ENCODE data around the gene USP40.

The USP40 gene

DNA sequence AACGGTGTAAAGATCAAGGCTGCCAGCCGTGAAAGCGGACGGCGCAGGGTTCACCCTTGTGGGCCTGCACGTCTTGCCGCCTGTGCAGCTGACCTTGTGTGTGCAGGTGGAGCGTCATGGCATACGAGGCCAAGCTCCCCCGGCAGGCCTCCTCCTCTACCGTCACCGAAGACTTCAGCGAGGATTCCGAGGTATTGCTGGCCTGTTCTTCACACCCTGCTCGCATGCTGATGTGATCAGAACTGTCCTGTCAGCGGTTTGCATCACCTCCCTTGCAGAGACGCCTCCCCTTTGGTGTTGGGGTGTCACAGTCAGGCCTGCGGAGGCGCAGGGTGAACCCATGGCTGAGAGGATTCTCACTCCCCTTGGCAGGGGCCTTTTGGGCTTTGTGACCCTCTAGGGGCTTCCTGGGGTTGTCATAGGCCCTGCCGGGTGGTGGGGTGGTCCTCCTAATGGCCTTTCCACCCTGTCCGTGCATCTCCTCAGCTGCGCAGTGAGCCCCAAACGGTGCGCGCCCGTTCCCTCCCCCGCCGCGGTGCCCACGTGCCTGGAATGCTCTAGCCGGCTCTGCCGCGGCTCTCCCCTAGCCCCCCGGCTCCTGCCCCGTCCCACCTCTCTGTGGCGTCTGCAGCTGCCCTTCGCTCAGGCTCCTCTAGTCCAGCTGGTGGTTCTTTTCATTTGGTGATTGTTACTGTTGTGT is 119.8 kb downstream of the USP40 start:
- no peaks in the 10 kb centered on the region for H3K79me2 ChIP-seq (ENCODE audit: low read length)
- no peak overlapping the region for H3K9ac ChIP-seq (ENCODE audit: low read length)
- no peak overlapping the region for H3K27ac ChIP-seq (ENCODE audit: low read length)
- no peak overlapping the region for H2AFZ ChIP-seq (ENCODE audit: low read depth, low read length)
- no peaks in the 10 kb centered on the region for H3K27me3 ChIP-seq (ENCODE audit: low read depth, low read length)
- H3K4me3 ChIP-seq (ENCODE audit: low read length): no peak overlapping the region
- no peak for TF ChIP-seq EZH2phosphoT487 (IDR thresholded peaks at IDR 0.05; ENCODE audit: low read depth)
- TF ChIP-seq, protein P1, sequence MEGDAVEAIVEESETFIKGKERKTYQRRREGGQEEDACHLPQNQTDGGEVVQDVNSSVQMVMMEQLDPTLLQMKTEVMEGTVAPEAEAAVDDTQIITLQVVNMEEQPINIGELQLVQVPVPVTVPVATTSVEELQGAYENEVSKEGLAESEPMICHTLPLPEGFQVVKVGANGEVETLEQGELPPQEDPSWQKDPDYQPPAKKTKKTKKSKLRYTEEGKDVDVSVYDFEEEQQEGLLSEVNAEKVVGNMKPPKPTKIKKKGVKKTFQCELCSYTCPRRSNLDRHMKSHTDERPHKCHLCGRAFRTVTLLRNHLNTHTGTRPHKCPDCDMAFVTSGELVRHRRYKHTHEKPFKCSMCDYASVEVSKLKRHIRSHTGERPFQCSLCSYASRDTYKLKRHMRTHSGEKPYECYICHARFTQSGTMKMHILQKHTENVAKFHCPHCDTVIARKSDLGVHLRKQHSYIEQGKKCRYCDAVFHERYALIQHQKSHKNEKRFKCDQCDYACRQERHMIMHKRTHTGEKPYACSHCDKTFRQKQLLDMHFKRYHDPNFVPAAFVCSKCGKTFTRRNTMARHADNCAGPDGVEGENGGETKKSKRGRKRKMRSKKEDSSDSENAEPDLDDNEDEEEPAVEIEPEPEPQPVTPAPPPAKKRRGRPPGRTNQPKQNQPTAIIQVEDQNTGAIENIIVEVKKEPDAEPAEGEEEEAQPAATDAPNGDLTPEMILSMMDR (IDR thresholded peaks at IDR 0.05; ENCODE audit: low read depth, low read length): no peak
- no peaks in the 10 kb centered on the region for H4K20me1 ChIP-seq (ENCODE audit: insufficient read depth, low read length)
- H3K36me3 ChIP-seq (replicated peaks; ENCODE audit: low read depth, low read length): no peaks in the 10 kb centered on the region
- H3K9me3 ChIP-seq (ENCODE audit: insufficient read depth, low read length): no peaks in the 10 kb centered on the region
- H3K4me1 ChIP-seq (ENCODE audit: low read length): no peaks in the 10 kb centered on the region
- H3K4me2 ChIP-seq (ENCODE audit: low read length): no peak overlapping the region

DNA sequence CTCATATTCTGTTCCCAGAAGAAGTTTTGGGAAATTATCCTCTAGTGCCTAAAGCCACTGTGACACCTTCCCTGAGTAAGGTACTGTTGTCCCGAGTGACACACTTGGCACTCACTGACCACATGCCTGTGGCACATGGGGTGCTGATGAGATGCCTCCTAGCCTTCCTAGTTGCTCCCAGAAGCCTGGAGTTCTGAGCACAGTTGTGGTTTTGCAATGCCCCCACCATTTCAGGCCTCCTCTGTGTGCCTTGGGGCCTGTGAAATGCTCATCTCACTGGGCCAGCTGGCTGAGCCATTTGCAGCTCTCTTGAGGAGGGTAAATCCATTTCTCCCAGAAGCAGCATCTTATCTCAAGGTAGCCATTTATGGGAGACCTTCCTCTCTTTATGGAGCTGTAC is 120.5 kb downstream of the USP40 start:
- H3K79me2 ChIP-seq (ENCODE audit: low read length): no peaks in the 10 kb centered on the region
- H3K36me3 ChIP-seq (replicated peaks; ENCODE audit: low read depth, low read length): no peaks in the 10 kb centered on the region
- no peak overlapping the region for H3K4me3 ChIP-seq (ENCODE audit: low read length)
- H3K27me3 ChIP-seq (ENCODE audit: low read depth, low read length): no peaks in the 10 kb centered on the region
- H3K4me1 ChIP-seq (ENCODE audit: low read length): no peaks in the 10 kb centered on the region
- H4K20me1 ChIP-seq (ENCODE audit: insufficient read depth, low read length): no peaks in the 10 kb centered on the region
- H3K9ac ChIP-seq (ENCODE audit: low read length): no peak overlapping the region
- H3K9me3 ChIP-seq (ENCODE audit: insufficient read depth, low read length): no peaks in the 10 kb centered on the region
- TF ChIP-seq EZH2phosphoT487 (IDR thresholded peaks at IDR 0.05; ENCODE audit: low read depth): no peak
- TF ChIP-seq, protein P1 (IDR thresholded peaks at IDR 0.05; ENCODE audit: low read depth, low read length): no peak
- H3K27ac ChIP-seq (ENCODE audit: low read length): no peak overlapping the region
- H2AFZ ChIP-seq (ENCODE audit: low read depth, low read length): no peak overlapping the region
- no peak overlapping the region for H3K4me2 ChIP-seq (ENCODE audit: low read length)

GRCh38 chr2:233445152-233445830 is 121.3 kb downstream of the USP40 start:
- TF ChIP-seq EZH2phosphoT487 (IDR thresholded peaks at IDR 0.05; ENCODE audit: low read depth): no peak
- TF ChIP-seq, protein P1 (IDR thresholded peaks at IDR 0.05; ENCODE audit: low read depth, low read length): no peak
- Histone ChIP-seq H3K36me3 (replicated peaks; ENCODE audit: low read depth, low read length) (no peaks in the 10 kb centered on the region), H3K9me3 (ENCODE audit: insufficient read depth, low read length) (no peaks in the 10 kb centered on the region), H3K79me2 (ENCODE audit: low read length) (no peaks in the 10 kb centered on the region), H3K4me1 (ENCODE audit: low read length) (no peaks in the 10 kb centered on the region), H4K20me1 (ENCODE audit: insufficient read depth, low read length) (no peaks in the 10 kb centered on the region), H2AFZ (ENCODE audit: low read depth, low read length) (no peak overlapping the region), H3K27ac (ENCODE audit: low read length) (no peak overlapping the region), H3K27me3 (ENCODE audit: low read depth, low read length) (no peaks in the 10 kb centered on the region), H3K4me2 (ENCODE audit: low read length) (no peak overlapping the region), H3K9ac (ENCODE audit: low read length) (no peak overlapping the region), H3K4me3 (ENCODE audit: low read length) (no peak overlapping the region)

DNA sequence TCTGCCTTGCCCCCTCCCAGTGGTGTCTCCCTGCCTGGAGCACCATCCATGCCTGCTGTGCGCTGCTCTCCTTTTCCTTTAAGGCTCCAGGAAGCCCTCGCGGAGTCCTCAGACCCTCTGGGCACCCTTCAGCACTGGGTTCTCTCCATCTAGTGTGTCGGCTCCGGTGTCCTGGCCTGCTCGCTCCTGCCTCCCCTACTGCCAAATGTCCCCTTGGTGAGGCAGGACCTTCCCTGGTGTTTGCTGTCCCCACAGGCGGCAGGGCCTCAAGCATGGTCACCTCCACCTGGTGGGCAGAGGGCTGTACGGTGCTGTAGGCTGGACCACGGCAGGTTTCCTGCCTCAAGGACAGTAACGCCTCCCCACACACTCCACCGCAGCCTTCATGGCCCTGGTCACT is 122.1 kb downstream of the USP40 start:
- no peak overlapping the region for H3K4me3 ChIP-seq (ENCODE audit: low read length)
- no peak overlapping the region for H3K27ac ChIP-seq (ENCODE audit: low read length)
- no peak for TF ChIP-seq EZH2phosphoT487 (IDR thresholded peaks at IDR 0.05; ENCODE audit: low read depth)
- TF ChIP-seq, protein P1 (IDR thresholded peaks at IDR 0.05; ENCODE audit: low read depth, low read length): no peak
- no peaks in the 10 kb centered on the region for H3K9me3 ChIP-seq (ENCODE audit: insufficient read depth, low read length)
- no peaks in the 10 kb centered on the region for H3K4me1 ChIP-seq (ENCODE audit: low read length)
- H3K4me2 ChIP-seq (ENCODE audit: low read length): no peak overlapping the region
- H3K9ac ChIP-seq (ENCODE audit: low read length): no peak overlapping the region
- no peaks in the 10 kb centered on the region for H4K20me1 ChIP-seq (ENCODE audit: insufficient read depth, low read length)
- H3K79me2 ChIP-seq (ENCODE audit: low read length): no peaks in the 10 kb centered on the region
- H3K36me3 ChIP-seq (replicated peaks; ENCODE audit: low read depth, low read length): no peaks in the 10 kb centered on the region
- no peaks in the 10 kb centered on the region for H3K27me3 ChIP-seq (ENCODE audit: low read depth, low read length)
- H2AFZ ChIP-seq (ENCODE audit: low read depth, low read length): no peak overlapping the region

All from OCI-LY3 (cell line).